ENCODE measurements around the gene GLIS1.

DNA sequence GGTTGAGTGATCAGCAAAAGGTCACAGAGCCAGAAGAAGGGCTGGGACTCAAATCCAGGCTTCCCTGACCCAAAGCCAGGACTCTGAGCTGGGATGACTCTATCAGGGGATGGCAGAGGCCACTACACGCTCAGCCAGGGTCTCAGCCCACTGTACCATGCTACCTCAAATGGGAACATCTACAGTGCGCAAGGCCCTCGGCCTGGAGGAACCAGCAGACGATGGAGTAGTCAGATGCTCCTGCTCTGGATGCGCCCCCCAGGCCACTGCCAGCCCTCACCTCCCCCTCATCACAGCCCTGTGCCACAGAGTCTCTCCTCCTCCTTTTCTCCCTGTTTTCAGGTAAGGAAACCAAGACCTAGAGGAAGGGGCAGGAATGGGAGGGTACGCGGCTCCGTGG, 39.0 kb downstream of the GLIS1 start:
- TF ChIP-seq, protein P1, sequence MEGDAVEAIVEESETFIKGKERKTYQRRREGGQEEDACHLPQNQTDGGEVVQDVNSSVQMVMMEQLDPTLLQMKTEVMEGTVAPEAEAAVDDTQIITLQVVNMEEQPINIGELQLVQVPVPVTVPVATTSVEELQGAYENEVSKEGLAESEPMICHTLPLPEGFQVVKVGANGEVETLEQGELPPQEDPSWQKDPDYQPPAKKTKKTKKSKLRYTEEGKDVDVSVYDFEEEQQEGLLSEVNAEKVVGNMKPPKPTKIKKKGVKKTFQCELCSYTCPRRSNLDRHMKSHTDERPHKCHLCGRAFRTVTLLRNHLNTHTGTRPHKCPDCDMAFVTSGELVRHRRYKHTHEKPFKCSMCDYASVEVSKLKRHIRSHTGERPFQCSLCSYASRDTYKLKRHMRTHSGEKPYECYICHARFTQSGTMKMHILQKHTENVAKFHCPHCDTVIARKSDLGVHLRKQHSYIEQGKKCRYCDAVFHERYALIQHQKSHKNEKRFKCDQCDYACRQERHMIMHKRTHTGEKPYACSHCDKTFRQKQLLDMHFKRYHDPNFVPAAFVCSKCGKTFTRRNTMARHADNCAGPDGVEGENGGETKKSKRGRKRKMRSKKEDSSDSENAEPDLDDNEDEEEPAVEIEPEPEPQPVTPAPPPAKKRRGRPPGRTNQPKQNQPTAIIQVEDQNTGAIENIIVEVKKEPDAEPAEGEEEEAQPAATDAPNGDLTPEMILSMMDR (IDR thresholded peaks at IDR 0.05; ENCODE audit: low read depth, low read length) = no peak
- TF ChIP-seq MYC (IDR thresholded peaks at IDR 0.05; ENCODE audit: low read depth, low read length) (no peak), POLR2A (IDR thresholded peaks at IDR 0.05; ENCODE audit: extremely low read depth, insufficient read length) (no peak)
- TF ChIP-seq, protein P2, sequence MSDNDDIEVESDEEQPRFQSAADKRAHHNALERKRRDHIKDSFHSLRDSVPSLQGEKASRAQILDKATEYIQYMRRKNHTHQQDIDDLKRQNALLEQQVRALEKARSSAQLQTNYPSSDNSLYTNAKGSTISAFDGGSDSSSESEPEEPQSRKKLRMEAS (IDR thresholded peaks at IDR 0.05; ENCODE audit: low read depth, low read length) = no peak

Data from NB4 (cell line).